T-cell (primary cell): ENCODE results near the gene DEPP1. TPM values are rescaled to one million over a fixed set of nuclear protein-coding genes. Genes with fewer than 3 reads are reported as not detected.

Experiments
- ATAC-seq, 4 experiments: fragments of 200-7000 bp in 3 of 4; fragments of 150-1000 bp in 1 of 4; cut with Tn5 transposase; replicated peaks in 1 of 4; 1 replicate in 3 of 4; 2 replicates in 1 of 4; pipeline ENCODE4 v1.10.0; 2021; ENCODE audit warnings: moderate library complexity in 3 of 4, mild to moderate bottlenecking in 2 of 4, moderate number of reproducible peaks in 1 of 4
- CTCF ChIA-PET, 2 donors: fragments of 300-600 bp; sonication (Branson Sonifier 250); formaldehyde crosslinking; loops; one replicate each; lab custom pipeline; 2022; ENCODE audit warnings: antibody characterized with exemption in 2 of 2; lab: Charles Lee
- POLR2A ChIA-PET, 2 donors: fragments of 300-600 bp; sonication (Branson Sonifier 250); formaldehyde crosslinking; loops; one replicate each; lab custom pipeline; 2022; ENCODE audit warnings: antibody characterized with exemption in 2 of 2; lab: Charles Lee
- DNase-seq, 35 experiments: peaks; one replicate each; pipeline versions ENCODE4 v3.0.0 to v3.0.0-alpha.2; 2013 to 2023
- H3K27ac ChIP-seq: one replicate; pipeline ENCODE4 v1.5.1; 2013; ENCODE audit warnings: low read length
- H3K27me3 ChIP-seq, 2 experiments: replicated peaks in 1 of 2; 1 replicate in 1 of 2; 2 replicates in 1 of 2; pipeline versions ENCODE4 v1.6.1 to v1.7.0; 2013; ENCODE audit warnings: low read length in 1 of 2, mixed read lengths in 1 of 2; ENCODE audit not compliant: control insufficient read depth in 2 of 2, insufficient read depth in 2 of 2; ENCODE audit errors: extremely low read depth in 1 of 2
- H3K36me3 ChIP-seq, 2 donors: 1 replicate in 1 of 2; 2 replicates in 1 of 2; pipeline versions ENCODE4 v1.6.1 to v1.7.0; 2013; ENCODE audit warnings: low read length in 1 of 2; ENCODE audit not compliant: control insufficient read depth in 2 of 2, insufficient read depth in 1 of 2; ENCODE audit errors: extremely low read depth in 1 of 2
- H3K4me1 ChIP-seq, 2 experiments: 1 replicate in 1 of 2; 2 replicates in 1 of 2; pipeline versions ENCODE4 v1.6.1 to v1.7.0; 2013; ENCODE audit warnings: low read length in 2 of 2, mixed read lengths in 1 of 2; ENCODE audit not compliant: insufficient read depth in 2 of 2, control insufficient read depth in 1 of 2; ENCODE audit errors: extremely low read depth in 1 of 2
- H3K4me3 ChIP-seq, 2 donors: 1 replicate in 1 of 2; 2 replicates in 1 of 2; pipeline versions ENCODE4 v1.5.1 to v1.7.0; 2013; ENCODE audit warnings: mild to moderate bottlenecking in 2 of 2, low read length in 1 of 2, moderate library complexity in 1 of 2; ENCODE audit not compliant: control insufficient read depth in 1 of 2; ENCODE audit errors: extremely low read depth in 1 of 2
- H3K9me3 ChIP-seq: 2 replicates; pipeline ENCODE4 v1.7.0; 2013
- H3K27ac Mint-ChIP-seq, 2 donors: one replicate each; pipeline ENCODE4 v1.8.0; 2020 to 2021; ENCODE audit warnings: mild to moderate bottlenecking in 2 of 2, mixed read lengths in 2 of 2
- H3K27me3 Mint-ChIP-seq, 2 donors: one replicate each; pipeline ENCODE4 v1.8.0; 2021 to 2022; ENCODE audit warnings: mixed read lengths in 2 of 2
- H3K36me3 Mint-ChIP-seq: one replicate; pipeline ENCODE4 v1.8.0; 2021; ENCODE audit warnings: mixed read lengths
- H3K4me1 Mint-ChIP-seq, 3 donors: one replicate each; pipeline ENCODE4 v1.8.0; 2020 to 2022; ENCODE audit warnings: mixed read lengths in 3 of 3, mild to moderate bottlenecking in 1 of 3
- H3K4me3 Mint-ChIP-seq, 3 donors: one replicate each; pipeline ENCODE4 v1.8.0; 2020 to 2022; ENCODE audit warnings: mild to moderate bottlenecking in 3 of 3, mixed read lengths in 3 of 3, moderate library complexity in 3 of 3
- H3K9me3 Mint-ChIP-seq, 3 donors: one replicate each; pipeline ENCODE4 v1.8.0; 2020 to 2022; ENCODE audit warnings: mixed read lengths in 3 of 3
- WGBS: methylation state at CpG from one replicate; pipeline ENCODE4 v1.1.5; 2013; ENCODE audit warnings: missing lambda C conversion rate; ENCODE audit not compliant: insufficient coverage; 5-methylcytosine and 5-hydroxymethylcytosine counted together
- total RNA-seq, 35 experiments: library from RNA in 6 of 35; stranded (reverse) in 6 of 35; fragments of 120-200 nt in 1 of 35; gene quantifications; one replicate each; pipeline versions ENCODE4 v1.2.1 to v1.2.4 and lab custom pipeline; 2013 to 2026

The DEPP1 gene
- total RNA-seq, 5 donors from 2014 or later (not counting 1 experiment from before 2014, with no cell fraction given): 0.30 to 0.66 (median 0.35) TPM; not detected in 2

- Mint-ChIP-seq H3K27ac (no peak overlapping the region), H3K9me3 (no peaks in the 10 kb centered on the region), H3K4me1 (peaks cover 16 to 19% (median 18%) of the 10 kb centered on the region in 3 donors), H3K36me3 (no peaks in the 10 kb centered on the region), H3K27me3 (peaks cover 0 to 6% of the 10 kb centered on the region in 2 donors), H3K4me3 (no peak overlapping the region)
- no peak for ATAC-seq
- ChIA-PET POLR2A (no interaction called here), CTCF (interaction anchor here in 1 of 2 donors (0.6 kb wide), 1 partner anchor 59 kb away, joined by 3 read pairs; no protein-coding TSS in a partner anchor)
- Histone ChIP-seq H3K27me3 (peaks cover 0 to 13% of the 10 kb centered on the region in 2 experiments), H3K36me3 (no peaks in the 10 kb centered on the region), H3K4me1 (peaks cover 13 to 23% of the 10 kb centered on the region in 2 experiments), H3K27ac (no peak overlapping the region), H3K9me3 (no peaks in the 10 kb centered on the region), H3K4me3 (no peak overlapping the region)
- peak in 1 of 35 experiments; percentile 1 for DNase-seq
- WGBS: 88% methylated on average over 4 of the region's 5 CpGs
Measured at GRCh38 chr10:44991571-44991970, 13.0 kb upstream of the DEPP1 start.

GRCh38 chr10:44990965-44991364 lies 12.4 kb upstream of the DEPP1 start:
- no CpG with 5 or more reads among the region's 7 CpGs for WGBS
- no peaks in the 10 kb centered on the region for H3K36me3 ChIP-seq

GRCh38 chr10:44990302-44990655 lies 11.7 kb upstream of the DEPP1 start:
- peak in 1 of 35 experiments; percentile 4 for DNase-seq
- H3K27me3 Mint-ChIP-seq: peaks cover 0 to 6% of the 10 kb centered on the region in 2 donors
- no peak overlapping the region for H3K4me3 ChIP-seq
- no peaks in the 10 kb centered on the region for H3K9me3 ChIP-seq
- no peak overlapping the region for H3K4me3 Mint-ChIP-seq
- no peaks in the 10 kb centered on the region for H3K36me3 ChIP-seq
- H3K27ac ChIP-seq: no peak overlapping the region
- no peak overlapping the region for H3K27ac Mint-ChIP-seq
- WGBS: 39% methylated on average over 8 of the region's 8 CpGs
- peaks cover 7 to 9% (median 7%) of the 10 kb centered on the region in 3 donors for H3K4me1 Mint-ChIP-seq
- peaks cover 1 to 10% of the 10 kb centered on the region in 2 experiments for H3K4me1 ChIP-seq
- ChIA-PET CTCF (no interaction called here), POLR2A (no interaction called here)
- H3K36me3 Mint-ChIP-seq: no peaks in the 10 kb centered on the region
- no peak for ATAC-seq
- peaks cover 0 to 13% of the 10 kb centered on the region in 2 experiments for H3K27me3 ChIP-seq
- no peaks in the 10 kb centered on the region for H3K9me3 Mint-ChIP-seq

More at GRCh38 chr10:44990965-44991364, 12.4 kb upstream of the DEPP1 start:
- no peak overlapping the region for H3K4me3 Mint-ChIP-seq
- DNase-seq (peak in 1 of 35 experiments; percentile 0), ATAC-seq (no peak)
- POLR2A ChIA-PET: no interaction called here
- no peaks in the 10 kb centered on the region for H3K36me3 Mint-ChIP-seq
- H3K27ac ChIP-seq: no peak overlapping the region
- H3K27me3 Mint-ChIP-seq: peaks cover 0 to 6% of the 10 kb centered on the region in 2 donors
- no peaks in the 10 kb centered on the region for H3K9me3 Mint-ChIP-seq
- H3K4me1 Mint-ChIP-seq: peaks cover 14 to 16% (median 14%) of the 10 kb centered on the region in 3 donors
- no peak overlapping the region for H3K4me3 ChIP-seq
- no peak overlapping the region for H3K27ac Mint-ChIP-seq
- peaks cover 8 to 17% of the 10 kb centered on the region in 2 experiments for H3K4me1 ChIP-seq
- CTCF ChIA-PET: interaction anchor here in 1 of 2 donors (0.6 kb wide), 1 partner anchor 59 kb away, joined by 3 read pairs; no protein-coding TSS in a partner anchor
- H3K9me3 ChIP-seq: no peaks in the 10 kb centered on the region
- peaks cover 0 to 13% of the 10 kb centered on the region in 2 experiments for H3K27me3 ChIP-seq

GRCh38 chr10:44989597-44990301 lies 11.1 kb upstream of the DEPP1 start:
- CTCF ChIA-PET: interaction anchor here in 1 of 2 donors (0.8 kb wide), 1 partner anchor 57 kb away, joined by 3 read pairs; no protein-coding TSS in a partner anchor
- POLR2A ChIA-PET: no interaction called here
- ATAC-seq: no peak
- no peaks in the 10 kb centered on the region for H3K36me3 Mint-ChIP-seq
- Histone ChIP-seq H3K27me3 (peaks cover 0 to 17% of the 10 kb centered on the region in 2 experiments), H3K4me1 (peaks cover 0 to 5% of the 10 kb centered on the region in 2 experiments), H3K9me3 (no peaks in the 10 kb centered on the region), H3K36me3 (no peaks in the 10 kb centered on the region), H3K27ac (no peak overlapping the region), H3K4me3 (no peak overlapping the region)
- H3K4me1 Mint-ChIP-seq: peaks cover 1 to 3% (median 2%) of the 10 kb centered on the region in 3 donors
- 75% methylated on average over 7 of the region's 14 CpGs for WGBS
- no peak overlapping the region for H3K27ac Mint-ChIP-seq
- no peak overlapping the region for H3K4me3 Mint-ChIP-seq
- H3K9me3 Mint-ChIP-seq: no peaks in the 10 kb centered on the region
- H3K27me3 Mint-ChIP-seq: peaks cover 0 to 6% of the 10 kb centered on the region in 2 donors
- peak in 1 of 35 experiments; percentile 1 for DNase-seq

GRCh38 chr10:44988957-44989585 lies 10.5 kb upstream of the DEPP1 start:
- H3K9me3 Mint-ChIP-seq: no peaks in the 10 kb centered on the region
- no peaks in the 10 kb centered on the region for H3K4me1 ChIP-seq
- no peaks in the 10 kb centered on the region for H3K9me3 ChIP-seq
- no peak for ATAC-seq
- no peaks in the 10 kb centered on the region for H3K36me3 ChIP-seq
- no peaks in the 10 kb centered on the region for H3K36me3 Mint-ChIP-seq
- peaks cover 0 to 6% of the 10 kb centered on the region in 2 donors for H3K27me3 Mint-ChIP-seq
- no peak overlapping the region for H3K4me3 ChIP-seq
- no peak overlapping the region for H3K4me3 Mint-ChIP-seq
- no peak overlapping the region for H3K27ac ChIP-seq
- peaks cover 0 to 22% of the 10 kb centered on the region in 2 experiments for H3K27me3 ChIP-seq
- 85% methylated on average over 6 of the region's 10 CpGs for WGBS
- H3K4me1 Mint-ChIP-seq: peaks cover 0 to under 1% (median 0%) of the 10 kb centered on the region in 3 donors
- ChIA-PET CTCF (interaction anchor here (0.6 to 0.8 kb wide), 2 partner anchors 53 to 56 kb away, joined by 3 to 4 read pairs; no protein-coding TSS in a partner anchor), POLR2A (no interaction called here)
- H3K27ac Mint-ChIP-seq: no peak overlapping the region
- peak in 1 of 35 experiments; percentile 1 for DNase-seq

GRCh38 chr10:44986670-44987069 lies 8.1 kb upstream of the DEPP1 start:
- H3K27ac Mint-ChIP-seq: no peak overlapping the region
- H3K27me3 Mint-ChIP-seq: peaks cover 0 to 6% of the 10 kb centered on the region in 2 donors
- no peaks in the 10 kb centered on the region for H3K36me3 ChIP-seq
- WGBS: 17% methylated on average over 2 of the region's 3 CpGs
- no peak overlapping the region for H3K4me3 ChIP-seq
- no peaks in the 10 kb centered on the region for H3K4me1 ChIP-seq
- CTCF ChIA-PET: no interaction called here
- no peak overlapping the region for H3K4me3 Mint-ChIP-seq
- no peak overlapping the region for H3K27ac ChIP-seq
- POLR2A ChIA-PET: no interaction called here
- H3K9me3 ChIP-seq: no peaks in the 10 kb centered on the region
- peaks cover 0 to 29% of the 10 kb centered on the region in 2 experiments for H3K27me3 ChIP-seq
- no peak for ATAC-seq
- H3K36me3 Mint-ChIP-seq: no peaks in the 10 kb centered on the region
- no peaks in the 10 kb centered on the region for H3K9me3 Mint-ChIP-seq
- DNase-seq: no peak
- H3K4me1 Mint-ChIP-seq: no peaks in the 10 kb centered on the region
